ENCODE measurements around the gene UBE2L3. TPM values are rescaled to one million over a fixed set of nuclear protein-coding genes. Genes with fewer than 3 reads are reported as not detected.
"Not testable (repeated sequence)": the region's sequence is repeated elsewhere in the genome, so short reads cannot be mapped to it uniquely, and the experiment has no call there.

The UBE2L3 gene
- total and polyA plus RNA-seq, 4 donors = 34.1 to 54.5 (median 41.0) TPM

DNA sequence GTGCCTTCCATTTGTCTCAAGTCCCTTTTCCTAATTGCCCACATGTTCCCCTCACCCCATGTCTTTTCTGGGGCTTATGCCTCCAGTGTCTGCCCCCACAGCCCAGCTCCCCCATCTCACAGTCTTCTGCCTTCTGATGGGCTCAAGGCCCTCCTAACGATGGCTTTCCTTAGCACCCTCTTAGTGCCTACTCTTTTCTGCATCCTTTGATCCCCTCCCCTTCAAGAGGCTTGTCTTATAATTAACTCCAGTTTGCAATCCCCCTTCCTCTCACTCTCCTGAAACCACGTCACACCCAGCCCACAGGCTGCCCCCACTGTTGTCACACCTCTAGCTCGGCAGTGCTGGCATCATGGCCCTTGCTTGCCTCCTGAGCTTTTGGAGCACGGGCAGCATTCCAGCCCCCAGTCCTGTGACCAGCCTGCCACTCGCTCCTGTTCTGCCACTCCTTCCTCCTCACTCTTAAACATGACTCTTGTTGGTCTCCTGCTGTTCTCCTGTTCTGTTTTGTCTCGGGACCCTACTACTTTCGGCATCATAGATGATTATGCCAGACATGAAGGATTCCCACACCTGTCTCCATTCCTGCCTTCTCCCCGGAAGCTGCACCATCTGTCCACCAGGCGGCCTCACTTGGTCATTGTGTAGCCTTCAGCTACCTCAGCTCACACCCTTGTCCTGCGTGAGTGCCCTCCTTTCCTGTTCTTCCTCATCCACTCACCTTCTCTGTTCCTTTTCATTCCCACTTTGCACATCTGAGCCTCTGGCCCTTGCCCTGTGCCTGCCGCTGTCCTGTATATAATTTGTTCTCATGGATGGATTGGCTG is 26.1 kb downstream of the UBE2L3 start:
- DNase-seq (no peak), ATAC-seq (ENCODE audit: low FRiP score) (no peak)
- Histone ChIP-seq H3K4me1 (ENCODE audit: control insufficient read depth in 1 of 2, insufficient read depth in 2 of 2, low read length in 2 of 2) (peaks cover 0 to 6% of the 10 kb centered on the region in 2 donors), H3K4me3 (ENCODE audit: low read length in 2 of 2) (no peak overlapping the region), H3K27me3 (ENCODE audit: control insufficient read depth in 1 of 2, insufficient read depth in 2 of 2, low read length in 1 of 2) (no peaks in the 10 kb centered on the region), H3K36me3 (ENCODE audit: control insufficient read depth in 1 of 2, insufficient read depth in 2 of 2, low read length in 1 of 2) (peaks cover 5 to 9% of the 10 kb centered on the region in 2 donors), H3K27ac (ENCODE audit: low read depth in 1 of 2, low read length in 2 of 2) (no peak overlapping the region), H3K9me3 (ENCODE audit: control insufficient read depth, low read length) (no peaks in the 10 kb centered on the region)
- WGBS, 2 donors = 62 to 64% methylated on average over 11 of the region's 11 CpGs
- intact Hi-C loops (cut with DNase I) = no loop called here

DNA sequence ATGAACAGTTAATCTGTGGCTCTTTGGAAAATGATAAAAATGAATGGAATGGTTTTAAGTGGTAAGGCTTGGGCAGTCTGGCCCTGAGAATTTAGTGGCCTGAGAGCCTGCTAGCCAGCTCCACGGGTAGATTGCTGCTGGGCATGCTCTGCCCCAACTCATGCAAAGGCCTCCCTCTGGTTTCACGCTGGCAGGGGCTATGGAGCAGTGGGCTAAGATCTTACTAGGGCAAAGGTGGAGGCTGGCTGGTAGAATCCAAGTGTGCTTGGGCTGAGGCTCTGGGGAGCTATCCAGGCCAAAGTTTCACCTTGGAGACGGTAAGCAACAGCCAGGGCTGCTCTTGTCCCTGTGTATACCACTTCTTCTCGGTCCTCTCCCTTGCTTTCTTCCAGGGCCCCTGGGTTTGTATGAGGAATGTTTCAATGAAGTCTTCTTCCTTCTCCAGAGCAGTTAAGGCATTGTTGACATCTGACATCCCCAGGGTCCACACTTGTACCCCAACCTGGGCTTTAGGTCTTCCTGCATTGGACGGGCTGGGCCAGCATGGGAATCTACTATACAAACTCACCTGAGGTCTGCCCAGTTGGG is 27.4 kb downstream of the UBE2L3 start:
- H3K4me1 ChIP-seq (ENCODE audit: control insufficient read depth in 1 of 2, insufficient read depth in 2 of 2, low read length in 2 of 2) = peaks cover 0 to 6% of the 10 kb centered on the region in 2 donors
- H3K9me3 ChIP-seq (ENCODE audit: control insufficient read depth, low read length) = no peaks in the 10 kb centered on the region
- no peak overlapping the region for H3K27ac ChIP-seq (ENCODE audit: low read depth in 1 of 2, low read length in 2 of 2)
- no peak overlapping the region for H3K4me3 ChIP-seq (ENCODE audit: low read length in 2 of 2)
- ATAC-seq (ENCODE audit: low FRiP score) (no peak), DNase-seq (no peak)
- intact Hi-C loops (cut with DNase I) = no loop called here
- peaks cover 5 to 9% of the 10 kb centered on the region in 2 donors for H3K36me3 ChIP-seq (ENCODE audit: control insufficient read depth in 1 of 2, insufficient read depth in 2 of 2, low read length in 1 of 2)
- no peaks in the 10 kb centered on the region for H3K27me3 ChIP-seq (ENCODE audit: control insufficient read depth in 1 of 2, insufficient read depth in 2 of 2, low read length in 1 of 2)
- WGBS, 2 donors = 60 to 66% methylated on average over 5 of the region's 5 CpGs

DNA sequence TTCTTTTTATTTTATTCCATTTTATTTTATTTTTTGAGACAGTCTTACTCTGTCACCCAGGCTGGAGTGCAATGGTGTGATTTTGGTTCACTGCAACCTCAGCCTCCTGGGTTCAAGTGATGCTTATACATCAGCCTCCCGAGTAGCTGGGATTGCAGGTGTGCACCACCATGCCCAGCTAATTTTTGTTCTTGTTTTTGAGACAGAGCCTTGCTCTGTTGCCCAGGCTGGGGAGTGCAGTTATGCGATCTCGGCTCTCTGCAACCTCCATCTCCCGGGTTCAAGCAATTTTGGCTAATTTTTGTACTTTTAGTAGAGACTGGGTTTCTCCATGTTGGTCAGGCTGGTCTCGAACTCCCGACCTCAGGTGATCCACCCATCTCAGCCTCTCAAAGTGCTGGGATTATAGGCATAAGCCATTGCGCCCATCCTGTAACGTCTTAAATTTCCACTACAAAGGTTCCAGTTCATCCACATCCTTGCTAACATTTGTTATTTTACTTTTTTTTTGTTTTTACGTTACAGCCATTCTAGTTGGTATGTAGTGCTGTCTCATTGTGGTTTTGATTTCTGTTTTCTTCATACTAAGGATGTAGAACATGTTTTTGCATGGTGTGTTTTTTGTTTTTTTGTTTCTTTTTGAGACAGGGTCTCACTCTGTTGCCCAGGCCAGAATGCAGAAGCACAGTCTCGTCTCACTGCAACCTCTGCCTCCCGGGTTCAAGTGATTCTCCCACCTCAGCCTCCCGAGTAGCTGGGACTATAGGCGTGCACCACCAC is 29.0 kb downstream of the UBE2L3 start:
- ATAC-seq (ENCODE audit: low FRiP score); H3K4me3 ChIP-seq (ENCODE audit: low read length in 2 of 2); H3K4me1 ChIP-seq (ENCODE audit: control insufficient read depth in 1 of 2, insufficient read depth in 2 of 2, low read length in 2 of 2); H3K36me3 ChIP-seq (ENCODE audit: control insufficient read depth in 1 of 2, insufficient read depth in 2 of 2, low read length in 1 of 2); DNase-seq; H3K9me3 ChIP-seq (ENCODE audit: control insufficient read depth, low read length); intact Hi-C loops (cut with DNase I); H3K27ac ChIP-seq (ENCODE audit: low read depth in 1 of 2, low read length in 2 of 2); H3K27me3 ChIP-seq (ENCODE audit: control insufficient read depth in 1 of 2, insufficient read depth in 2 of 2, low read length in 1 of 2): not testable (repeated sequence)
- WGBS, 2 donors = 96% methylated on average over 13 of the region's 13 CpGs

- WGBS, 2 donors = 88 to 94% methylated on average over 3 of the region's 3 CpGs
- no peak for ATAC-seq (ENCODE audit: low FRiP score)
Observed at GRCh38 chr22:21598302-21598701, 30.8 kb downstream of the UBE2L3 start.

DNA sequence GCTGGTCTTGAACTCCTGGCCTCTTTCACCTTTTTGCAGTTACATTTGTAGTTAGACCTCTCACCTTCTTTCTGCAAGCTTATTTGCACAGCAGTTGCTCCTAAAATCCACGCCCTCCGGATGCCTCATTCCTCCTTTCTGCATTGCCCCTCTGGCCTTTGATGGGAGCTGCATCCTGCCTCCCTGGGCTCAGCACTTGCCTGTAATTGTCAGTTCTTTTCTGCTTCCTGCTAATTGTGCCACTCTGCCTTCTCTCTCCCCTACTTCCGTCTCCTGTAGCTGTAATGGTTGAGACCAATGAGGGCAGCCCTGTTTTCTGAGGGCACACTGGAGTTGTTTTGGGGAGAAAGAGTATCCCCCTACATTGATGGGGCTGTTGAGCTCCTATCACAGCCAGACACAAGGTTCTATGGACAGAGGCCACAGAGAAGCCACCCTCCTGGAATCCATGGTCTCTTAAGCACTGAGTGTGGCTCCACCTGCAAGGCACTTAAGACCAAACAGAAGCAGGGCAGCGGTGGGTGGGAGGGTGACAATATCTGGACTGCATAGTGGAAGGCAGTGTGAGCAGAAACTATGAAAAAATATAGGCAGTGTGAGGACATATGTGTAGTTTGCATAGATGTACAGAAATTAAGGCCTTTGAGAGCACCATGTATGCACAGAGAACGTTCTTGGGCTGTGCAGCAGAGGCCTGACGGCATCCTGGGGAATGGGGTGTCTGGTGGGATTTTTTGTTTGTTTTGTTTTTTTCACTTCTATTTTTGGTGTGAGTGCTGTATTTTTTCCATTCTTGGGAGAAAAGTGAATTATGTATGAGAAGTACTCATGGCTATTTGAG is 31.8 kb downstream of the UBE2L3 start:
- Histone ChIP-seq H3K4me3 (ENCODE audit: low read length in 2 of 2) (no peak overlapping the region), H3K9me3 (ENCODE audit: control insufficient read depth, low read length) (no peaks in the 10 kb centered on the region), H3K36me3 (ENCODE audit: control insufficient read depth in 1 of 2, insufficient read depth in 2 of 2, low read length in 1 of 2) (peaks cover 2 to 5% of the 10 kb centered on the region in 2 donors), H3K4me1 (ENCODE audit: control insufficient read depth in 1 of 2, insufficient read depth in 2 of 2, low read length in 2 of 2) (no peaks in the 10 kb centered on the region), H3K27ac (ENCODE audit: low read depth in 1 of 2, low read length in 2 of 2) (no peak overlapping the region), H3K27me3 (ENCODE audit: control insufficient read depth in 1 of 2, insufficient read depth in 2 of 2, low read length in 1 of 2) (no peaks in the 10 kb centered on the region)
- ATAC-seq (ENCODE audit: low FRiP score) = no peak
- intact Hi-C loops (cut with DNase I) = loop anchor here in 1 of 2 donors (2.0 kb wide), 1 partner anchor 24 kb away; no protein-coding TSS in a partner anchor
- DNase-seq = no peak
- WGBS, 2 donors = 47 to 49% methylated on average over 6 of the region's 6 CpGs

More at GRCh38 chr22:21598302-21598701, 30.8 kb downstream of the UBE2L3 start:
- Histone ChIP-seq H3K4me1 (ENCODE audit: control insufficient read depth in 1 of 2, insufficient read depth in 2 of 2, low read length in 2 of 2) (no peaks in the 10 kb centered on the region), H3K27me3 (ENCODE audit: control insufficient read depth in 1 of 2, insufficient read depth in 2 of 2, low read length in 1 of 2) (no peaks in the 10 kb centered on the region), H3K4me3 (ENCODE audit: low read length in 2 of 2) (no peak overlapping the region), H3K27ac (ENCODE audit: low read depth in 1 of 2, low read length in 2 of 2) (no peak overlapping the region), H3K36me3 (ENCODE audit: control insufficient read depth in 1 of 2, insufficient read depth in 2 of 2, low read length in 1 of 2) (peaks cover 5 to 6% of the 10 kb centered on the region in 2 donors), H3K9me3 (ENCODE audit: control insufficient read depth, low read length) (no peaks in the 10 kb centered on the region)
- intact Hi-C loops (cut with DNase I) = loop anchor here in 1 of 2 donors (2.0 kb wide), 1 partner anchor 24 kb away; no protein-coding TSS in a partner anchor
- DNase-seq = no peak

GRCh38 chr22:21602579-21602978 is 35.1 kb downstream of the UBE2L3 start:
- Histone ChIP-seq H3K27ac (ENCODE audit: low read depth in 1 of 2, low read length in 2 of 2) (no peak overlapping the region), H3K9me3 (ENCODE audit: control insufficient read depth, low read length) (no peaks in the 10 kb centered on the region), H3K27me3 (ENCODE audit: control insufficient read depth in 1 of 2, insufficient read depth in 2 of 2, low read length in 1 of 2) (no peaks in the 10 kb centered on the region), H3K36me3 (ENCODE audit: control insufficient read depth in 1 of 2, insufficient read depth in 2 of 2, low read length in 1 of 2) (no peaks in the 10 kb centered on the region), H3K4me3 (ENCODE audit: low read length in 2 of 2) (no peak overlapping the region), H3K4me1 (ENCODE audit: control insufficient read depth in 1 of 2, insufficient read depth in 2 of 2, low read length in 2 of 2) (no peaks in the 10 kb centered on the region)
- DNase-seq = no peak
- no peak for ATAC-seq (ENCODE audit: low FRiP score)
- intact Hi-C loops (cut with DNase I) = no loop called here
- 86 to 92% methylated on average over 6 of the region's 6 CpGs for WGBS, 2 donors

- intact Hi-C loops (cut with DNase I) = no loop called here
- Histone ChIP-seq H3K27me3 (ENCODE audit: control insufficient read depth in 1 of 2, insufficient read depth in 2 of 2, low read length in 1 of 2) (no peaks in the 10 kb centered on the region), H3K36me3 (ENCODE audit: control insufficient read depth in 1 of 2, insufficient read depth in 2 of 2, low read length in 1 of 2) (no peaks in the 10 kb centered on the region), H3K27ac (ENCODE audit: low read depth in 1 of 2, low read length in 2 of 2) (no peak overlapping the region), H3K4me1 (ENCODE audit: control insufficient read depth in 1 of 2, insufficient read depth in 2 of 2, low read length in 2 of 2) (no peaks in the 10 kb centered on the region), H3K4me3 (ENCODE audit: low read length in 2 of 2) (no peak overlapping the region), H3K9me3 (ENCODE audit: control insufficient read depth, low read length) (no peaks in the 10 kb centered on the region)
- ATAC-seq (ENCODE audit: low FRiP score) (no peak), DNase-seq (no peak)
- WGBS, 2 donors = 87 to 88% methylated on average over 9 of the region's 9 CpGs
Observed at GRCh38 chr22:21603973-21604372, 36.5 kb downstream of the UBE2L3 start.

Measured in aorta (tissue), 5 donors.